Measurements from ENCODE around the gene AAK1. TPM values are rescaled to one million over a fixed set of nuclear protein-coding genes. Genes with fewer than 3 reads are reported as not detected.

The AAK1 gene
- total and polyA plus RNA-seq, 2 of the 13 experiments (the other 11 are each of a cell fraction or from before 2014, with no cell fraction given): 9.8 to 10.3 TPM

GRCh38 chr2:69642709-69643601 lies 584 bp downstream of the AAK1 start (continued):
- TF ChIP-seq ZNF530 (CRISPR knock-in tag; IDR thresholded peaks at IDR 0.05; ENCODE audit: low read depth) (no peak), POGK (CRISPR knock-in tag; conservative IDR thresholded peaks at IDR 0.05) (no peak), ZNF432 (CRISPR knock-in tag; IDR thresholded peaks at IDR 0.05; ENCODE audit: borderline replicate concordance) (no peak), DMAP1 (CRISPR knock-in tag; IDR thresholded peaks at IDR 0.05) (peak; percentile 27), ARNTL (CRISPR knock-in tag; IDR thresholded peaks at IDR 0.05) (0 out of 2 replicates have a peak, but pooled peaks have one; percentile 46), AKAP8 (CRISPR knock-in tag; IDR thresholded peaks at IDR 0.05) (no peak), ZNF724P (CRISPR knock-in tag; IDR thresholded peaks at IDR 0.05; ENCODE audit: borderline replicate concordance) (no peak), TEF (CRISPR knock-in tag; IDR thresholded peaks at IDR 0.05) (no peak), ZBTB20 (CRISPR knock-in tag; IDR thresholded peaks at IDR 0.05; ENCODE audit: borderline replicate concordance, low read depth) (no peak), XBP1 (CRISPR knock-in tag; IDR thresholded peaks at IDR 0.05) (no peak), AGO1 (IDR thresholded peaks at IDR 0.05; ENCODE audit: low read depth, low read length, poor library complexity, severe bottlenecking) (peak; percentile 24), GFI1 (CRISPR knock-in tag; IDR thresholded peaks at IDR 0.05; ENCODE audit: borderline replicate concordance) (peak; percentile 71; the same call in 1 of the 2 replicates), ZNF577 (CRISPR knock-in tag; IDR thresholded peaks at IDR 0.05; ENCODE audit: borderline replicate concordance, low read depth) (no peak), SIX4 (CRISPR knock-in tag; IDR thresholded peaks at IDR 0.05) (no peak), PAWR (CRISPR knock-in tag; IDR thresholded peaks at IDR 0.05; ENCODE audit: borderline replicate concordance) (no peak), ZNF598 (CRISPR knock-in tag; IDR thresholded peaks at IDR 0.05; ENCODE audit: borderline replicate concordance) (no peak; the same call in 1 of the 2 replicates), ZNF503 (CRISPR knock-in tag; IDR thresholded peaks at IDR 0.05) (no peak), ZNF20 (CRISPR knock-in tag; IDR thresholded peaks at IDR 0.05) (peak; percentile 9; the same call in 1 of the 2 replicates), ZNF431 (CRISPR knock-in tag; IDR thresholded peaks at IDR 0.05; ENCODE audit: borderline replicate concordance, low read depth) (0 out of 2 replicates have a peak, but pooled peaks have one; percentile 72)
- TF ChIP-seq, protein P1, sequence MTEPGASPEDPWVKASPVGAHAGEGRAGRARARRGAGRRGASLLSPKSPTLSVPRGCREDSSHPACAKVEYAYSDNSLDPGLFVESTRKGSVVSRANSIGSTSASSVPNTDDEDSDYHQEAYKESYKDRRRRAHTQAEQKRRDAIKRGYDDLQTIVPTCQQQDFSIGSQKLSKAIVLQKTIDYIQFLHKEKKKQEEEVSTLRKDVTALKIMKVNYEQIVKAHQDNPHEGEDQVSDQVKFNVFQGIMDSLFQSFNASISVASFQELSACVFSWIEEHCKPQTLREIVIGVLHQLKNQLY (CRISPR knock-in tag; IDR thresholded peaks at IDR 0.05): no peak
- TF ChIP-seq, protein P2, sequence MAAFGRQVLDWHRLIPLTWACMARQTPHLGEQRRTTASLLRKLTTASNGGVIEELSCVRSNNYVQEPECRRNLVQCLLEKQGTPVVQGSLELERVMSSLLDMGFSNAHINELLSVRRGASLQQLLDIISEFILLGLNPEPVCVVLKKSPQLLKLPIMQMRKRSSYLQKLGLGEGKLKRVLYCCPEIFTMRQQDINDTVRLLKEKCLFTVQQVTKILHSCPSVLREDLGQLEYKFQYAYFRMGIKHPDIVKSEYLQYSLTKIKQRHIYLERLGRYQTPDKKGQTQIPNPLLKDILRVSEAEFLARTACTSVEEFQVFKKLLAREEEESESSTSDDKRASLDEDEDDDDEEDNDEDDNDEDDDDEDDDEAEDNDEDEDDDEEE (CRISPR knock-in tag; IDR thresholded peaks at IDR 0.05): 0 out of 2 replicates have a peak, but pooled peaks have one; percentile 52
